Peyer's patch (tissue), 4 donors: ENCODE measurements around the gene DDI2. TPM values are rescaled to one million over a fixed set of nuclear protein-coding genes. Genes with fewer than 3 reads are reported as not detected.

Source experiments
- DNase-seq, 3 donors: peaks; one replicate each; pipeline ENCODE4 v3.0.0-alpha.2; 2017 to 2019
- H3K27ac ChIP-seq, 4 donors: fragments of 200-600 bp; sonication (generic); one replicate each; pipeline ENCODE4 v1.5.1; 2016 to 2019
- H3K27me3 ChIP-seq, 2 donors: fragments of 200-600 bp; sonication (generic); one replicate each; pipeline ENCODE4 v1.5.1; 2019
- H3K36me3 ChIP-seq, 3 donors: fragments of 200-600 bp; sonication (generic); one replicate each; pipeline ENCODE4 v1.5.1; 2016 to 2019
- H3K4me1 ChIP-seq, 4 donors: fragments of 200-600 bp; sonication (generic); one replicate each; pipeline ENCODE4 v1.5.1; 2016 to 2019
- H3K4me3 ChIP-seq, 4 donors: fragments of 200-600 bp; sonication (generic); 1 replicate in 3 of 4; 2 replicates in 1 of 4; pipeline ENCODE4 v1.5.1; 2016 to 2019; ENCODE audit warnings: mild to moderate bottlenecking in 1 of 4
- H3K9me3 ChIP-seq, 4 donors: fragments of 200-600 bp; sonication (generic); one replicate each; pipeline ENCODE4 v1.5.1; 2016 to 2019; ENCODE audit warnings: mild to moderate bottlenecking in 1 of 4
- CTCF ChIP-seq, 6 experiments: fragments of 450-650 bp in 4 of 6; fragments of 200-600 bp in 2 of 6; sonication (generic) in 1 of 6; IDR thresholded peaks; one replicate each; pipeline ENCODE4 v1.5.1; 2017 to 2019; ENCODE audit warnings: antibody characterized with exemption in 6 of 6, mild to moderate bottlenecking in 3 of 6, moderate library complexity in 1 of 6
- POLR2A ChIP-seq, 2 donors: fragments of 450-650 bp; IDR thresholded peaks; one replicate each; pipeline ENCODE4 v1.5.1; 2017; ENCODE audit warnings: antibody characterized with exemption in 2 of 2, mild to moderate bottlenecking in 2 of 2, moderate library complexity in 2 of 2
- total RNA-seq, 4 donors: library from RNA; depleted of rRNA; stranded (reverse); fragments of >200 nt; gene quantifications; one replicate each; pipeline ENCODE4 v1.1.0, GENCODE V29; 2016

Gene DDI2
- total RNA-seq, 4 donors from 2014 or later: 56.0 to 97.1 (median 68.5) TPM

GRCh38 chr1:15654091-15654690 is 36.9 kb downstream of the DDI2 start:
- H3K4me1 ChIP-seq: no peaks in the 10 kb centered on the region
- no peak overlapping the region for H3K4me3 ChIP-seq
- H3K9me3 ChIP-seq: no peaks in the 10 kb centered on the region
- H3K36me3 ChIP-seq: peaks cover 0 to 93% (median 0%) of the 10 kb centered on the region in 3 donors
- TF ChIP-seq CTCF (IDR thresholded peaks at IDR 0.05) (no peak), POLR2A (IDR thresholded peaks at IDR 0.05) (no peak)
- no peak overlapping the region for H3K27ac ChIP-seq
- DNase-seq: no peak
- H3K27me3 ChIP-seq: no peaks in the 10 kb centered on the region

GRCh38 chr1:15656464-15656863 is 39.2 kb downstream of the DDI2 start:
- DNase-seq: no peak
- TF ChIP-seq CTCF (IDR thresholded peaks at IDR 0.05): no peak
- TF ChIP-seq POLR2A (IDR thresholded peaks at IDR 0.05): no peak
- H3K4me1 ChIP-seq: no peaks in the 10 kb centered on the region
- peaks cover 0 to 92% (median 0%) of the 10 kb centered on the region in 3 donors for H3K36me3 ChIP-seq
- H3K9me3 ChIP-seq: no peaks in the 10 kb centered on the region
- no peaks in the 10 kb centered on the region for H3K27me3 ChIP-seq
- no peak overlapping the region for H3K27ac ChIP-seq
- no peak overlapping the region for H3K4me3 ChIP-seq

- H3K9me3 ChIP-seq: no peaks in the 10 kb centered on the region
- no peak for DNase-seq
- peaks cover 0 to 92% (median 0%) of the 10 kb centered on the region in 3 donors for H3K36me3 ChIP-seq
- no peaks in the 10 kb centered on the region for H3K27me3 ChIP-seq
- TF ChIP-seq CTCF (IDR thresholded peaks at IDR 0.05) (no peak), POLR2A (IDR thresholded peaks at IDR 0.05) (no peak)
- H3K4me3 ChIP-seq: no peak overlapping the region
- H3K27ac ChIP-seq: no peak overlapping the region
- no peaks in the 10 kb centered on the region for H3K4me1 ChIP-seq
Observed at GRCh38 chr1:15657021-15657420, 39.8 kb downstream of the DDI2 start.

GRCh38 chr1:15660151-15660550 is 42.9 kb downstream of the DDI2 start:
- Histone ChIP-seq H3K36me3 (peaks cover 0 to 75% (median 0%) of the 10 kb centered on the region in 3 donors), H3K27me3 (no peaks in the 10 kb centered on the region), H3K4me3 (no peak overlapping the region), H3K4me1 (no peaks in the 10 kb centered on the region), H3K27ac (no peak overlapping the region), H3K9me3 (no peaks in the 10 kb centered on the region)
- TF ChIP-seq POLR2A (IDR thresholded peaks at IDR 0.05): no peak
- TF ChIP-seq CTCF (IDR thresholded peaks at IDR 0.05): no peak
- no peak for DNase-seq

GRCh38 chr1:15662477-15662876 is 45.2 kb downstream of the DDI2 start:
- H3K4me3 ChIP-seq: no peak overlapping the region

More at GRCh38 chr1:15662477-15662876, 45.2 kb downstream of the DDI2 start:
- no peaks in the 10 kb centered on the region for H3K4me1 ChIP-seq
- DNase-seq: no peak
- H3K36me3 ChIP-seq: peaks cover 0 to 52% (median 0%) of the 10 kb centered on the region in 3 donors
- H3K27ac ChIP-seq: no peak overlapping the region
- H3K9me3 ChIP-seq: no peaks in the 10 kb centered on the region
- TF ChIP-seq CTCF (IDR thresholded peaks at IDR 0.05): no peak
- no peak for TF ChIP-seq POLR2A (IDR thresholded peaks at IDR 0.05)
- no peaks in the 10 kb centered on the region for H3K27me3 ChIP-seq
